ENCODE data around the gene SLC35F3.

GRCh38 chr1:234208791-234209190 lies 304.3 kb downstream of the SLC35F3 start:
- TF ChIP-seq POLR2AphosphoS5 (IDR thresholded peaks at IDR 0.05; ENCODE audit: low read depth, low read length) (no peak), TCF7L2 (IDR thresholded peaks at IDR 0.05; ENCODE audit: low read depth, low read length) (no peak)
- TF ChIP-seq, protein P1, sequence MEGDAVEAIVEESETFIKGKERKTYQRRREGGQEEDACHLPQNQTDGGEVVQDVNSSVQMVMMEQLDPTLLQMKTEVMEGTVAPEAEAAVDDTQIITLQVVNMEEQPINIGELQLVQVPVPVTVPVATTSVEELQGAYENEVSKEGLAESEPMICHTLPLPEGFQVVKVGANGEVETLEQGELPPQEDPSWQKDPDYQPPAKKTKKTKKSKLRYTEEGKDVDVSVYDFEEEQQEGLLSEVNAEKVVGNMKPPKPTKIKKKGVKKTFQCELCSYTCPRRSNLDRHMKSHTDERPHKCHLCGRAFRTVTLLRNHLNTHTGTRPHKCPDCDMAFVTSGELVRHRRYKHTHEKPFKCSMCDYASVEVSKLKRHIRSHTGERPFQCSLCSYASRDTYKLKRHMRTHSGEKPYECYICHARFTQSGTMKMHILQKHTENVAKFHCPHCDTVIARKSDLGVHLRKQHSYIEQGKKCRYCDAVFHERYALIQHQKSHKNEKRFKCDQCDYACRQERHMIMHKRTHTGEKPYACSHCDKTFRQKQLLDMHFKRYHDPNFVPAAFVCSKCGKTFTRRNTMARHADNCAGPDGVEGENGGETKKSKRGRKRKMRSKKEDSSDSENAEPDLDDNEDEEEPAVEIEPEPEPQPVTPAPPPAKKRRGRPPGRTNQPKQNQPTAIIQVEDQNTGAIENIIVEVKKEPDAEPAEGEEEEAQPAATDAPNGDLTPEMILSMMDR (IDR thresholded peaks at IDR 0.05) = no peak
- TF ChIP-seq, protein P2, sequence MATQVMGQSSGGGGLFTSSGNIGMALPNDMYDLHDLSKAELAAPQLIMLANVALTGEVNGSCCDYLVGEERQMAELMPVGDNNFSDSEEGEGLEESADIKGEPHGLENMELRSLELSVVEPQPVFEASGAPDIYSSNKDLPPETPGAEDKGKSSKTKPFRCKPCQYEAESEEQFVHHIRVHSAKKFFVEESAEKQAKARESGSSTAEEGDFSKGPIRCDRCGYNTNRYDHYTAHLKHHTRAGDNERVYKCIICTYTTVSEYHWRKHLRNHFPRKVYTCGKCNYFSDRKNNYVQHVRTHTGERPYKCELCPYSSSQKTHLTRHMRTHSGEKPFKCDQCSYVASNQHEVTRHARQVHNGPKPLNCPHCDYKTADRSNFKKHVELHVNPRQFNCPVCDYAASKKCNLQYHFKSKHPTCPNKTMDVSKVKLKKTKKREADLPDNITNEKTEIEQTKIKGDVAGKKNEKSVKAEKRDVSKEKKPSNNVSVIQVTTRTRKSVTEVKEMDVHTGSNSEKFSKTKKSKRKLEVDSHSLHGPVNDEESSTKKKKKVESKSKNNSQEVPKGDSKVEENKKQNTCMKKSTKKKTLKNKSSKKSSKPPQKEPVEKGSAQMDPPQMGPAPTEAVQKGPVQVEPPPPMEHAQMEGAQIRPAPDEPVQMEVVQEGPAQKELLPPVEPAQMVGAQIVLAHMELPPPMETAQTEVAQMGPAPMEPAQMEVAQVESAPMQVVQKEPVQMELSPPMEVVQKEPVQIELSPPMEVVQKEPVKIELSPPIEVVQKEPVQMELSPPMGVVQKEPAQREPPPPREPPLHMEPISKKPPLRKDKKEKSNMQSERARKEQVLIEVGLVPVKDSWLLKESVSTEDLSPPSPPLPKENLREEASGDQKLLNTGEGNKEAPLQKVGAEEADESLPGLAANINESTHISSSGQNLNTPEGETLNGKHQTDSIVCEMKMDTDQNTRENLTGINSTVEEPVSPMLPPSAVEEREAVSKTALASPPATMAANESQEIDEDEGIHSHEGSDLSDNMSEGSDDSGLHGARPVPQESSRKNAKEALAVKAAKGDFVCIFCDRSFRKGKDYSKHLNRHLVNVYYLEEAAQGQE (IDR thresholded peaks at IDR 0.05; ENCODE audit: insufficient read depth in 1 of 2, low read depth in 2 of 2, low read length in 1 of 2) = no peak
